CD4-positive, alpha-beta T cell treated with Interferon gamma for 1 hour (primary cell): ENCODE measurements around the gene KRT74.

Experiments used
- DNase-seq: peaks from one replicate; pipeline ENCODE4 v3.0.0-alpha.2; 2020

The KRT74 gene

DNA sequence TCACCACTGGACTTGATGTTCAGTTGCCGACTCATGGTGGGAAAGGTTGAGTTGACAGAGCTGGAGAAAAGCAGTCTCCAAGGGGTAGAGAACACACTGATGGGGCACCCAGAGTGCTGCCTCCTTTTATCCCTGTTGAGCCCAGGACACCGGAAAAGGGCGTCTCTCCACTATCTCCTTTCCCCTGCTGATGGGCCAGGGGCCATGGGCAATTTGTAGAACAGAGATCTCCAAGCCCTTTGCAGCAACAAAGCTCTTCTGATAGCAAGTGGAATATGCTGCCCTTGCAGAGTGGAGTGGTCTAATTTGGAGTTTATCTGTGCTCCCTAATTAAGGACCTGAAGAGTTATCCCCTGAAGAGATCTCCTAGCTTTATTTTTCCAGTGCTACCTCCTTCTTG is at the start of gene KRT74:
TSS of gene KRT74 (minus strand) at position 101 of the 400 bp plus-strand sequence. CDS start at position 35, 66 bp downstream.
- DNase-seq: no peak

DNA sequence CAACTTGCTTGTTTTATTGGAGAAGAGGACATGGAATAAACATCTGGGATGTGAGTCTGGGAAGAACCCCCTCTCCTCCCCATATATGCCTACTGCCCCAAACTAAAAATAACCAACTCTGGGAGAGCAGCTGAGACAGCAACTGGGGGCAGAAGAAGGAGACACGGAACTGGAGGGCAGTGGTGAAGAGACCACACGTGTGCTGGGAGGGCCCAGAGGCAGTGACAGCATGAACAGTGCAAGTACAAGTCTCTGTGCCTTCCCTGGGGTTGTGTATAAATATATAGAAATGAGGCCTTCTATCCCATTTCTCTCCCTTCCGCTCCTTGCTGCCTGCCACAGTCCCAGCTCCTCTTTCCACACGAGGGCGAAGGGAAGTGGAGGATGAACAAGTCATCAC is 48.7 kb upstream of the KRT74 start:
- no peak for DNase-seq

DNA sequence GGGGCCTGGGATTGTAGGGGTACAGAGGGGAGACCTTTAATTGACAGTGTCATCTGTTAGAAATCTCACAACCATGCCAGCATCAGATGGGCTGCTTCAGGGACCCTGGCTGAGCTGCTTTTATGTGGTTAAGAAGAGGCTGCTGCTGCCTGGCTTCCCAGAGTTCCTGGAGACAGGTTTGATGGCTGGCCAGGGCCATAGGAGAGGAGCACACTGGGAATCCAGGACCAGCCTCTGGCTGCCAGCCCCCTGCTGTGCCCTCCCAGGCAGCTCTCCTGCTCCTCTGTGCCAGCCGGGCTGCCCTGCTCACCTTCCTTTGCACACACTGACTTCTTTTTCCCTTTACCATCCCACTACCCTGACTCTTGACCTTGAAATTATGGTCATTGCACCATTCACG is 45.2 kb upstream of the KRT74 start:
- no peak for DNase-seq

- DNase-seq: no peak
Measured at GRCh38 chr12:52618216-52618615, 44.6 kb upstream of the KRT74 start, which contains the start of gene KRT73. Gene KRT73, minus strand, starts transcription at chr12:52618559. Its CDS starts 35 bp downstream, at chr12:52618524.

DNA sequence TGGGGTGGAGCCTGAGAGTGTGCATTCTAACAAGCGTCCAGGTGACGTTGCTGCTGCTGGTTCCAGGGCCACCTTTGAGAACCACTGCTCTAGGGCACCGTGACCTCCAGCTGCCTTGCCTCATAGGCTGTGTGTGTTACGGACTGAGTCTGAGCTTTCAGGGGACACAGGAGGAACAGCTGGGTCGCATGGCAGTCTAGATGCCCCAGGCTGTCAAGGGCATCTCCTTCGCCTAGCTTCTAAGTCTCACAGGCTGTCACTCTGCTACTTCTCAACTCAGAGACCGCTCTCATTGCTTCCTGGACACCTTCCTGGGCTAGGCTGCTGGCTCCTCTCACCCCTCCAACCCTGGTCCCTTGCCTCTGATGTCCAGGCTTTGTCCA is 43.8 kb upstream of the KRT74 start:
- DNase-seq: no peak

DNA sequence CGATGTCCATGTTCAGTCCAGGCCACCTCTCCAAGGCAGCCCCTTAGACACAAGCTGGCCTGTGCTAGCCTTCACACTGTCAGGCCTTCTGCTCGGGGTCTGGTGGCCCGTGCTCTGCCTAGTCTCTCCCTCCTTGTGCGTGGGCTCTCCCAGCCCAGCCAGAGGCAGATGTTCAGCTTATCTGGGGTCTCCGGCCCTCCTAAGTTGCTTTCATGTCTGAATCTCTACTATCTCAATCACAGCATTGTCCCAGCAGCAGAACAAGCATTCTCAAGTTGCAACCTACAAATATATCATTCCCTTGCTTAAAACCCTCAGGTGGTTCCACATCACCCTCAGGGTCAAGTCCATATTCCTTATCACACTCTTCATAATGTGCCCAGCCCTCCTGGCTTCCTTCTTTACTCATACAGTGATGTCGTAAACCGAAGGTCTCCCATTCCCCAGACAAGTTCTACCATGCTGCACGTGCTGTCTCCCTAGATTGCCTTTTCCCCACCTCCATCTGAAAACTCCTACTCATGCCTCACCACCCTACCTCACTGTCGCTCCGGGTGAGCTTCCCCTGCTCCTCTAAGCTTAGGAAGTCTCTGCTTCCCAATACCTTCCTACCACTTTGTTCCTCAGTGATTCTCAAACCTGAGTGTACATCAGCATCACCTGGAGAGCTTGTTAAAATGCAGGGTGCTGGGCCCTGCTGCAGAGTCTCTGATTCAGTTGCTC is 43.2 kb upstream of the KRT74 start:
- no peak for DNase-seq

- no peak for DNase-seq
Measured at GRCh38 chr12:52615912-52616311, 42.3 kb upstream of the KRT74 start.

DNA sequence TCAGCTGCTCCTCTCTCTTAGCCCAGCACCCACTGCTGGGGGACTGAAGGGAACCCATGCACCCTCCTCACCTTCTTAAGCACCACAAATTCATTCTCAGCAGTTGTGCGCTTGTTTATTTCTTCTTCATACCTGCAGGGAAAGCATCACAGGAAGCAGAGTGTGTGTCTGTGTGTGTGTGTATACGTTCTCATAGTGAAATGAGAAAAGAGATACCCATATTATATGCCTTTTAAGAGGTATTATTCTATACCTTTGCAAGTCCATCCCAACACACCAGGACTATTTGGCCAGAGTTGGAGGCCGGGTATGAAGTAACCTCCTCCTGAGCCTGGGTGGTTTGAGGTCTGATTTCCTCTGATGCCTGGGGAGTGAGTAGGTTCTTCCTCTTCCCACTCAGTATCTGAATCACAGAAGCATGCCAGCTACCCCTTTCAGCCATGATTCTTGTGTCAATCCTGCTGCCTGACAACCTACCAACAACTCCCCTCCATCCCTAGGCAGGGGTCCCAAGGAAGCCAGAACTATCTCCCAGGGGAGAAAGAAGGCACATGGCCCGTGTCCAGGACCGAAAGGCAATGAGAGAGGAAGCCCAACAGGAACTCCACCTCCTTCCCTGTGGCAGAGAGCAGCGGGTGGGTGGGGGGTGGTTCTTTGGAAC is 41.7 kb upstream of the KRT74 start:
- DNase-seq: no peak

- DNase-seq: no peak
Measured at GRCh38 chr12:52614381-52615207, 41.0 kb upstream of the KRT74 start.

- no peak for DNase-seq
Measured at GRCh38 chr12:52613384-52614030, 39.9 kb upstream of the KRT74 start.

- DNase-seq: no peak
Measured at GRCh38 chr12:52612431-52613383, 39.1 kb upstream of the KRT74 start.

- DNase-seq: no peak
Measured at GRCh38 chr12:52611080-52611468, 37.4 kb upstream of the KRT74 start.

- DNase-seq: no peak
Measured at GRCh38 chr12:52608826-52609630, 35.4 kb upstream of the KRT74 start.

DNA sequence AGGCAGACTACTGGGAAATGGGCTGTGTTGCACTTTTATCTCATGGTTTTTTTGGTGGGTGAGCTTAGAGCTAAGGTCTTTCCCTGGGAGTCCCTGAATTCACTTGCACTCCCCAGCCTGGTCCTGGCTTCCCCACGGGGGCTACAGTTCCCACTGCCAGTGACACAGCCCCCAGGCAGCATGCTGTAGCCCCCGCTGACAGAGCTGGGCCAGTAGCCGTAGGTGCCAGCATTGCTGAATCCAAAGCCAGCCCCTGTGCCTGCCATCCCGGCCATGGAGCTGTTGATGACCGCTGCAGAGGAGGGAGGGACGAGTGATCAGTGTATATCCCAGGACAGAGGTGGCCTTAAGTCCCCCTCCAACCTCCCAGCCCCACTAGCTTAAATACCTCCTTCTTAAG is 34.5 kb upstream of the KRT74 start:
- DNase-seq: no peak

DNA sequence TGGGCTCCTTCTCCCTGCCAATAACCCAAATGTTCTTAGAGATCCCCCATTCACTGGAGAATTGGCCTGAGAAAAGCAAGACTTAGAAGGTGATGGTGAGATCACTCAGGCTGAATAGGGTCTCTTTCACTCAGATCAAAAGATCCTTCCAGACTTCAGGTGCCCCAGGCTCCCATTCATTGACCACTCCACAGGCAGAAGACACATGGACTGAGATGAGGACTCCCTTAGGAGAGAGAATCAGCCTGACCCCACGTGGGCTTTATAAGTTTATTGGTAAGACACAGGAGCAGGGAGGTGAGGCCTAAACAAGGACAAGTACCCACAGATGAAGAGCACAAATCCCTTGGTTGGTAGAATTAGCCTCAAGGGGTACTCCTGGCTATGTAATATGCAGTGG is 33.7 kb upstream of the KRT74 start:
- DNase-seq: no peak

DNA sequence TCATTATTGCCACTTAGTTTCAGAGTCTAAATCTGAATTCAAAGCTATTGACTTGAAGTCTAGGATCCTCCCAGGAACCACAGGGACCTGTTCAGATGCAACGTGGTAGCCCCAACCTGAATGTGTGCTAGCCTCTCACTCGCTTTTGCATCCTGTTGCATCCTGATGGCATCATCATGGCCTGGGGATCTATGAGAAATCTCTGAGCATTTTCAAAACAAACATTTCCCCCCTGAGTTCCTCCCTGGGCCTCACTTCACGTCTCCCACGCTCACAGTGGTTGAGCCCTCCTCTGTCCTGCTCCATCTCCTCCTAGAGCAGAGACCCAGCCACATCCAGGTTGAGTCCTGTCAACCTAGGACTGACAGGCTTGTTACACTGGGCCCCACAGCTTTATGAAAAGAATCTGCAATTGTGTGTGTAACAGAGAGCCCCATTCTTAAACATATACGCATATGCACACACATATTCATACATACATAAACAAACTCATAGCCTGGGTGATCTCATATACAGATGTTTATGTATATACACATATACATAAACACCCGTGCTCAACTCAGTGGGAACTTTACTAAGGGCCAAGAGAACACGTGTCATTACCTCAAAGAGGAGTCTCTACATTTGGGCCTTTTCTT is 33.1 kb upstream of the KRT74 start:
- no peak for DNase-seq

DNA sequence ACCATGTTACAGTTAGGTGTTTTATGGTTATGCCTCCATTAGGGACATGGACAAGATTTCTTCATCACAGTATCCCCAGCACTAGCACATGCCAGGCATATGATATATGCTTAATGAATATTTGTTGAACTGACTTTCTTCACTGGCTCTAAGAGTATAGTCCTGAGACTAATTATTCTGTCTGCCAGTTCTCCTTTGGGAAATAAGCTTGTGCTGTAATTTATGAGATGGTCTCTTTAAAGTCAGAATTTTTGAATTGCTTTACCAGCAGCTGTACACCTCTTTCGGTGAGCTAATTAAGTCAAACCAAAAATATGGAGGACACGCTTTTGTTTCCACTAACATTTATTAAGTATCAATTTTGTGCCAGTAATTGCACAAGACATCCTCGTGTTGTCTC is 32.5 kb upstream of the KRT74 start:
- DNase-seq: no peak

DNA sequence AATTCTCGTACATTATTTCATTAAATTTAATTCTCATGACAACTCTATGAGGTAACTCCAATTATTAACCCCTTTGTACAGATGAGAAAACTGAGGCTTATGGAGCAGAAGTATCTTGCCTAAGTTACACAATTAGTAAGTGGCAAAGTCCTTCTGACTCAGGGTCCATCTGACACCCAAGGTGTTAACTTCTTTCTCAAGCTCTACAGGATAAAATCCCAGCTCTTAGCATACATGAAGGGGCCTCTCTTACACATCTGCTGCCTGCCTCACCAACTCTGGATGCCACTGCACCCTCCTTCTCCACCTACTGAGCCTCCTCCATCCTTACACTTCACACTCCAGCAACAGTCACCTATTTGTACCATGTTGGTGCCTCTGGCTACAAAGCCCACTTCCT is 31.9 kb upstream of the KRT74 start:
- DNase-seq: no peak

- no peak for DNase-seq
Measured at GRCh38 chr12:52604859-52605258, 31.2 kb upstream of the KRT74 start.

GRCh38 chr12:52603314-52603713 is 29.7 kb upstream of the KRT74 start:
- DNase-seq: peak; percentile 33

- DNase-seq: no peak
Measured at GRCh38 chr12:52602552-52602951, 28.9 kb upstream of the KRT74 start.
